RWPE2 (cell line): ENCODE results near the gene MAP3K5.
"Not testable (repeated sequence)": the region's sequence is repeated elsewhere in the genome, so short reads cannot be mapped to it uniquely, and the experiment has no call there.

Experiments used
- ATAC-seq: fragments of 200-7000 bp; cut with Tn5 transposase; 3 replicates; pipeline ENCODE4 v1.9.1; 2021; ENCODE audit warnings: low read depth
- DNase-seq: peaks from one replicate; pipeline ENCODE4 v3.0.0-alpha.2; 2020; ENCODE audit warnings: low spot score
- H3K27ac ChIP-seq: fragments of 450-650 bp; 2 replicates; pipeline ENCODE4 v1.5.1; 2017; ENCODE audit warnings: mild to moderate bottlenecking; ENCODE audit not compliant: poor library complexity, severe bottlenecking
- H3K27me3 ChIP-seq: fragments of 250-450 bp; sonication (Bioruptor Pico); 2 replicates; pipeline ENCODE4 v1.5.1; 2021; ENCODE audit warnings: mild to moderate bottlenecking, moderate library complexity; ENCODE audit not compliant: insufficient read depth, poor library complexity, severe bottlenecking
- H3K36me3 ChIP-seq: fragments of 250-450 bp; sonication (Bioruptor Pico); 2 replicates; pipeline ENCODE4 v1.5.1; 2020; ENCODE audit warnings: low read depth, mild to moderate bottlenecking, moderate library complexity
- H3K4me1 ChIP-seq: fragments of 250-450 bp; sonication (Bioruptor Pico); 2 replicates; pipeline ENCODE4 v1.5.1; 2021; ENCODE audit warnings: mild to moderate bottlenecking, moderate library complexity; ENCODE audit not compliant: insufficient read depth, poor library complexity, severe bottlenecking
- H3K4me3 ChIP-seq: fragments of 250-450 bp; sonication (Bioruptor Pico); 2 replicates; pipeline ENCODE4 v1.5.1; 2021; ENCODE audit warnings: mild to moderate bottlenecking, moderate library complexity; ENCODE audit not compliant: severe bottlenecking
- H3K9me3 ChIP-seq: fragments of 250-450 bp; sonication (Bioruptor Pico); 2 replicates; pipeline ENCODE4 v1.5.1; 2021; ENCODE audit warnings: mild to moderate bottlenecking, moderate library complexity; ENCODE audit not compliant: severe bottlenecking
- TF ChIP-seq, protein P1 (sequence below): fragments of 450-650 bp; IDR thresholded peaks from one replicate; pipeline ENCODE4 v1.5.1; 2017; ENCODE audit warnings: mild to moderate bottlenecking, moderate library complexity; ENCODE audit not compliant: poor library complexity, severe bottlenecking

MAP3K5 gene

DNA sequence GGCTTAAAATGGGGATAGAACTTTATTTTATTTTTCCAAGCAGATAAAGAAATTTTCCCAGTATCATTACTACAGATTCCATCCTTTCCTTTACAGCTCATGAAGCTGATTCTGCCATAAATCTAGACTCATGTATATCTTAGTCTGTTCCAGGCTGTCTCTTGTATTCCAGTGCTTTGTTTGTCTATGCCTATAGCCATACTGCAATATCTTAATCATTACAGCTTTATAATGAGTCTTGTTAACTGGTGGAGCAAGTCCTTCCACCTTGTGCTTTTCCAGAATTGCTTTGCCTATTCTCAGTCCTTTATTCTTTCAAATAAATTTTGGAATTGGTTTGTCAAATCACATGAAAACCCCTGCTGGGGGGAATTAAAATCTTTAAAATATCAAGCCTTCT lies 99.2 kb downstream of the MAP3K5 start:
- no peak overlapping the region for H3K4me3 ChIP-seq
- peaks cover 22% of the 10 kb centered on the region for H3K4me1 ChIP-seq
- TF ChIP-seq, protein P1, sequence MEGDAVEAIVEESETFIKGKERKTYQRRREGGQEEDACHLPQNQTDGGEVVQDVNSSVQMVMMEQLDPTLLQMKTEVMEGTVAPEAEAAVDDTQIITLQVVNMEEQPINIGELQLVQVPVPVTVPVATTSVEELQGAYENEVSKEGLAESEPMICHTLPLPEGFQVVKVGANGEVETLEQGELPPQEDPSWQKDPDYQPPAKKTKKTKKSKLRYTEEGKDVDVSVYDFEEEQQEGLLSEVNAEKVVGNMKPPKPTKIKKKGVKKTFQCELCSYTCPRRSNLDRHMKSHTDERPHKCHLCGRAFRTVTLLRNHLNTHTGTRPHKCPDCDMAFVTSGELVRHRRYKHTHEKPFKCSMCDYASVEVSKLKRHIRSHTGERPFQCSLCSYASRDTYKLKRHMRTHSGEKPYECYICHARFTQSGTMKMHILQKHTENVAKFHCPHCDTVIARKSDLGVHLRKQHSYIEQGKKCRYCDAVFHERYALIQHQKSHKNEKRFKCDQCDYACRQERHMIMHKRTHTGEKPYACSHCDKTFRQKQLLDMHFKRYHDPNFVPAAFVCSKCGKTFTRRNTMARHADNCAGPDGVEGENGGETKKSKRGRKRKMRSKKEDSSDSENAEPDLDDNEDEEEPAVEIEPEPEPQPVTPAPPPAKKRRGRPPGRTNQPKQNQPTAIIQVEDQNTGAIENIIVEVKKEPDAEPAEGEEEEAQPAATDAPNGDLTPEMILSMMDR = no peak
- H3K36me3 ChIP-seq = no peaks in the 10 kb centered on the region
- ATAC-seq (no peak), DNase-seq (no peak)
- H3K27ac ChIP-seq = no peak overlapping the region
- H3K27me3 ChIP-seq = no peaks in the 10 kb centered on the region
- H3K9me3 ChIP-seq = no peaks in the 10 kb centered on the region

DNA sequence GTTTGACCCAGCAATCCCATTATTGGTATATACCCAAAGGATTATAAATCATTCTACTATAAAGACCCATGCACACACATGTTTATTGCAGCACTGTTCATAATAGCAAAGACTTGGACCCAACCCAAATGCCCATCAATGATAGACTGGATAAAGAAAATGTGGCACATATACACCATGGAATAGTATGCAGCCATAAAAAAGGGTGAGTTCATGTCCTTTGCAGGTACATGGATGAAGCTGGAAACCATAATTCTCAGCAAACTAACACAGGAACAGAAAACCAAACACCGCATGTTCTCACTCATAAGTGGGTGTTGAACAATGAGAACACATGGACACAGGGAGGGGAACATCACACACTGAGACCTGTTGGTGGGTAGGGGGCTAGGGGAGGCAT lies 104.4 kb downstream of the MAP3K5 start:
- DNase-seq, H3K4me3 ChIP-seq, H3K27me3 ChIP-seq, H3K36me3 ChIP-seq, H3K27ac ChIP-seq, H3K9me3 ChIP-seq, ATAC-seq: not testable (repeated sequence)
- peaks cover 14% of the 10 kb centered on the region for H3K4me1 ChIP-seq

DNA sequence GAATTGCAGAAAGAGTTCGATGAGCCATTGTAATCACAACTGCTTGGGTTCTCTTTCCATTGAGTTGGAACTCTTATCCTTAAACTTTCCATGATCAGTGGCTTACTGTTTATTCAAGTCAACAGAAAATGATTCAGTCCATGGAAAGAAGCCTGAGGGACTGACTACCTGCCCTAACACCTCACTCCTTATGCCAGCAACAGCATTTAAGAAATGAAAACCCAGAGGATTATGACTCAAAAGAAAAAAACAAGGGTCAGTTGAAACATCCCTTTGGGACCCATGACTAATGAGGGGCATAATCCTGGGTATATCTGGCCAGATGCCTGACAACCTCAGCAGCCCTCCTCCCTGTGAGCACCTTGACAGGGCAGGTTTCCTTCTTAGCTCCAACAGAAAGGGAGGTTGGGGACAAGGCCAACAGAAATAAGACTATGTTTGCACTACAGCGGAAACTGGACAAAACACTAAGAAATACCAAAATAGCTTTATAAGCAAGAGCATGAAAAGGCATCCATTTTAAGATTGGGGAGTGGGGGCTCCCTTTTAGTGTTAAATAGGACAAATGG lies 106.7 kb downstream of the MAP3K5 start:
- Histone ChIP-seq H3K9me3 (no peaks in the 10 kb centered on the region), H3K4me1 (peaks cover 14% of the 10 kb centered on the region), H3K36me3 (no peaks in the 10 kb centered on the region), H3K27ac (peak overlapping the region; percentile 23), H3K4me3 (no peak overlapping the region), H3K27me3 (no peaks in the 10 kb centered on the region)
- DNase-seq (no peak), ATAC-seq (peak; percentile 99)
- TF ChIP-seq, protein P1 = no peak

- Histone ChIP-seq H3K36me3 (no peaks in the 10 kb centered on the region), H3K27ac (no peak overlapping the region), H3K27me3 (no peaks in the 10 kb centered on the region), H3K4me1 (peaks cover 14% of the 10 kb centered on the region), H3K9me3 (no peaks in the 10 kb centered on the region), H3K4me3 (no peak overlapping the region)
- TF ChIP-seq, protein P1 = no peak
- no peak for ATAC-seq
- DNase-seq = no peak
Observed at GRCh38 chr6:136684466-136684865, 107.8 kb downstream of the MAP3K5 start.

- TF ChIP-seq, protein P1 = no peak
- ATAC-seq (no peak), DNase-seq (no peak)
- Histone ChIP-seq H3K9me3 (no peaks in the 10 kb centered on the region), H3K27ac (no peak overlapping the region), H3K27me3 (no peaks in the 10 kb centered on the region), H3K4me3 (no peak overlapping the region), H3K4me1 (peaks cover 14% of the 10 kb centered on the region), H3K36me3 (no peaks in the 10 kb centered on the region)
Observed at GRCh38 chr6:136683209-136683941, 108.9 kb downstream of the MAP3K5 start.
